D721Med (cell line): ENCODE data around the gene BPHL.

ENCODE experiments used
- DNase-seq: peaks from one replicate; pipeline ENCODE4 v3.0.0; 2011; ENCODE audit warnings: low spot score; ENCODE audit not compliant: insufficient read length
- FAIRE-seq: peaks from 2 replicates; lab custom pipeline; 2011; peaks lifted over from hg19 to GRCh38; lab: Jason Lieb, UNC
- TF ChIP-seq, protein P1 (sequence below): IDR thresholded peaks from 2 replicates; pipeline ENCODE4 v1.5.1; 2012; ENCODE audit warnings: mild to moderate bottlenecking, control low read depth; ENCODE audit not compliant: insufficient read depth; ENCODE audit errors: missing control alignments

Gene BPHL

DNA sequence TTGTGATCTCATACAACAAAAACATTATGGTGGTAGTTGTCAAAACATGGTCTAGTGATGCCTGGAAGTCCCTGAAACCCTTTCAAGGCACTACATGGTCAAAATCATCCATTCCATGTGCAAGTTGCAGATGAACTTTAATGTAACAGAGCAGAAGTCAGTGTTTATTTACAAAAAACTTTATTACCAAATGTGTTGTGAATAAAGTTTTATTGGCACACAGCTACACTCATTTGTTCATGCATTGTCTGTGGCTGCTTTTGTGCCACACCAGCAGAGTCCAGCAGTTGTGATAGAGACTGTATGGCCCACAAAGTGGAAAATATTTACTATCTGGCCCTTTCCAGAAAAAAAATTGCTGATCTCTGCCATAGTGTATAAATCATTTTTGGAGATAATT is 82.2 kb downstream of the BPHL start:
- DNase-seq (no peak), FAIRE-seq (no peak)
- TF ChIP-seq, protein P1, sequence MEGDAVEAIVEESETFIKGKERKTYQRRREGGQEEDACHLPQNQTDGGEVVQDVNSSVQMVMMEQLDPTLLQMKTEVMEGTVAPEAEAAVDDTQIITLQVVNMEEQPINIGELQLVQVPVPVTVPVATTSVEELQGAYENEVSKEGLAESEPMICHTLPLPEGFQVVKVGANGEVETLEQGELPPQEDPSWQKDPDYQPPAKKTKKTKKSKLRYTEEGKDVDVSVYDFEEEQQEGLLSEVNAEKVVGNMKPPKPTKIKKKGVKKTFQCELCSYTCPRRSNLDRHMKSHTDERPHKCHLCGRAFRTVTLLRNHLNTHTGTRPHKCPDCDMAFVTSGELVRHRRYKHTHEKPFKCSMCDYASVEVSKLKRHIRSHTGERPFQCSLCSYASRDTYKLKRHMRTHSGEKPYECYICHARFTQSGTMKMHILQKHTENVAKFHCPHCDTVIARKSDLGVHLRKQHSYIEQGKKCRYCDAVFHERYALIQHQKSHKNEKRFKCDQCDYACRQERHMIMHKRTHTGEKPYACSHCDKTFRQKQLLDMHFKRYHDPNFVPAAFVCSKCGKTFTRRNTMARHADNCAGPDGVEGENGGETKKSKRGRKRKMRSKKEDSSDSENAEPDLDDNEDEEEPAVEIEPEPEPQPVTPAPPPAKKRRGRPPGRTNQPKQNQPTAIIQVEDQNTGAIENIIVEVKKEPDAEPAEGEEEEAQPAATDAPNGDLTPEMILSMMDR, result no peak

DNA sequence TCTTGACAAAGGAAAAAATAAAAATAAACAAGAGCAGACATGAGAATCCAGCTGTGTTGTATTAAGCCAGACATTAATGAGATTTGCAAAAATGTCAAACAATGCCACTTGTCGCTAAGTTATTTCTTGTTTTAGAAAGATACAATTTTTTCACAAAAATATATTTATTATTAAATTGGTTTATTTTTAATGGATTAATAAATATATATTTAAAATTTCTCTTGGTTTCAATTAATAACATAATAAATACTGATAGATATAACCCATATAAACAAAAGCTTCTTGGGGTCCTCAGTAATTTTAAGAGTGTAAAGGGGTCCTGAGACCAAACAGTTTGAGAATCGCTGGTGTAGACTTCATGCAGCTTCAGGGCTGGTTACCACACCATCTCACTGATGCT is 82.9 kb downstream of the BPHL start:
- FAIRE-seq (no peak), DNase-seq (no peak)
- TF ChIP-seq, protein P1, result no peak
